Fibroblast of skin of back (primary cell): ENCODE measurements around the gene ST8SIA6.

Source experiments
- DNase-seq: peaks from one replicate; pipeline ENCODE4 v3.0.0-alpha.2; 2013

ST8SIA6 gene

GRCh38 chr10:17383801-17384555 lies 70.4 kb downstream of the ST8SIA6 start:
- no peak for DNase-seq

GRCh38 chr10:17381502-17382142 lies 72.8 kb downstream of the ST8SIA6 start:
- no peak for DNase-seq

GRCh38 chr10:17380888-17381287 lies 73.5 kb downstream of the ST8SIA6 start:
- DNase-seq: no peak

- DNase-seq: no peak
Observed at GRCh38 chr10:17380016-17380415, 74.4 kb downstream of the ST8SIA6 start.

GRCh38 chr10:17379151-17379690 lies 75.2 kb downstream of the ST8SIA6 start:
- no peak for DNase-seq

GRCh38 chr10:17375936-17376584 lies 78.3 kb downstream of the ST8SIA6 start:
- DNase-seq: no peak

- DNase-seq: no peak
Observed at GRCh38 chr10:17368708-17369272, 85.6 kb downstream of the ST8SIA6 start.

GRCh38 chr10:17366705-17367104 lies 87.7 kb downstream of the ST8SIA6 start:
- no peak for DNase-seq

- no peak for DNase-seq
Observed at GRCh38 chr10:17365402-17365801, 89.0 kb downstream of the ST8SIA6 start.

GRCh38 chr10:17358461-17358860 lies 95.9 kb downstream of the ST8SIA6 start:
- no peak for DNase-seq

GRCh38 chr10:17357781-17358180 lies 96.6 kb downstream of the ST8SIA6 start:
- DNase-seq: no peak

GRCh38 chr10:17356820-17357219 lies 97.6 kb downstream of the ST8SIA6 start:
- DNase-seq: no peak

GRCh38 chr10:17354781-17355180 lies 99.6 kb downstream of the ST8SIA6 start:
- no peak for DNase-seq

GRCh38 chr10:17353568-17354300 lies 100.7 kb downstream of the ST8SIA6 start:
- DNase-seq: no peak

GRCh38 chr10:17352583-17352982 lies 101.8 kb downstream of the ST8SIA6 start:
- DNase-seq: no peak

GRCh38 chr10:17351506-17351905 lies 102.9 kb downstream of the ST8SIA6 start:
- DNase-seq: no peak

GRCh38 chr10:17349717-17350116 lies 104.7 kb downstream of the ST8SIA6 start:
- no peak for DNase-seq

GRCh38 chr10:17348501-17349349 lies 105.7 kb downstream of the ST8SIA6 start:
- peak; percentile 71 for DNase-seq

GRCh38 chr10:17348011-17348500 lies 106.3 kb downstream of the ST8SIA6 start:
- no peak for DNase-seq

- DNase-seq: peak; percentile 16
Observed at GRCh38 chr10:17344206-17344605, 110.2 kb downstream of the ST8SIA6 start.

GRCh38 chr10:17343118-17343517 lies 111.3 kb downstream of the ST8SIA6 start:
- no peak for DNase-seq
